Measurements from ENCODE around the gene AP1S1.
A peak's percentile ranks its signal among the peaks of the same experiment; 100 is the strongest.

Gene AP1S1

GRCh38 chr7:101160910-101161309 lies 6.6 kb downstream of the AP1S1 start:
- no peak overlapping the region for H3K4me3 ChIP-seq (ENCODE audit: low read depth, low read length)
- TF ChIP-seq, protein P1, sequence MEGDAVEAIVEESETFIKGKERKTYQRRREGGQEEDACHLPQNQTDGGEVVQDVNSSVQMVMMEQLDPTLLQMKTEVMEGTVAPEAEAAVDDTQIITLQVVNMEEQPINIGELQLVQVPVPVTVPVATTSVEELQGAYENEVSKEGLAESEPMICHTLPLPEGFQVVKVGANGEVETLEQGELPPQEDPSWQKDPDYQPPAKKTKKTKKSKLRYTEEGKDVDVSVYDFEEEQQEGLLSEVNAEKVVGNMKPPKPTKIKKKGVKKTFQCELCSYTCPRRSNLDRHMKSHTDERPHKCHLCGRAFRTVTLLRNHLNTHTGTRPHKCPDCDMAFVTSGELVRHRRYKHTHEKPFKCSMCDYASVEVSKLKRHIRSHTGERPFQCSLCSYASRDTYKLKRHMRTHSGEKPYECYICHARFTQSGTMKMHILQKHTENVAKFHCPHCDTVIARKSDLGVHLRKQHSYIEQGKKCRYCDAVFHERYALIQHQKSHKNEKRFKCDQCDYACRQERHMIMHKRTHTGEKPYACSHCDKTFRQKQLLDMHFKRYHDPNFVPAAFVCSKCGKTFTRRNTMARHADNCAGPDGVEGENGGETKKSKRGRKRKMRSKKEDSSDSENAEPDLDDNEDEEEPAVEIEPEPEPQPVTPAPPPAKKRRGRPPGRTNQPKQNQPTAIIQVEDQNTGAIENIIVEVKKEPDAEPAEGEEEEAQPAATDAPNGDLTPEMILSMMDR (IDR thresholded peaks at IDR 0.05; ENCODE audit: borderline replicate concordance, insufficient read depth, low read depth, low read length): no peak

GRCh38 chr7:101161692-101162471 lies 7.6 kb downstream of the AP1S1 start:
- H3K4me3 ChIP-seq (ENCODE audit: low read depth, low read length): no peak overlapping the region
- TF ChIP-seq, protein P1 (IDR thresholded peaks at IDR 0.05; ENCODE audit: borderline replicate concordance, insufficient read depth, low read depth, low read length): no peak

DNA sequence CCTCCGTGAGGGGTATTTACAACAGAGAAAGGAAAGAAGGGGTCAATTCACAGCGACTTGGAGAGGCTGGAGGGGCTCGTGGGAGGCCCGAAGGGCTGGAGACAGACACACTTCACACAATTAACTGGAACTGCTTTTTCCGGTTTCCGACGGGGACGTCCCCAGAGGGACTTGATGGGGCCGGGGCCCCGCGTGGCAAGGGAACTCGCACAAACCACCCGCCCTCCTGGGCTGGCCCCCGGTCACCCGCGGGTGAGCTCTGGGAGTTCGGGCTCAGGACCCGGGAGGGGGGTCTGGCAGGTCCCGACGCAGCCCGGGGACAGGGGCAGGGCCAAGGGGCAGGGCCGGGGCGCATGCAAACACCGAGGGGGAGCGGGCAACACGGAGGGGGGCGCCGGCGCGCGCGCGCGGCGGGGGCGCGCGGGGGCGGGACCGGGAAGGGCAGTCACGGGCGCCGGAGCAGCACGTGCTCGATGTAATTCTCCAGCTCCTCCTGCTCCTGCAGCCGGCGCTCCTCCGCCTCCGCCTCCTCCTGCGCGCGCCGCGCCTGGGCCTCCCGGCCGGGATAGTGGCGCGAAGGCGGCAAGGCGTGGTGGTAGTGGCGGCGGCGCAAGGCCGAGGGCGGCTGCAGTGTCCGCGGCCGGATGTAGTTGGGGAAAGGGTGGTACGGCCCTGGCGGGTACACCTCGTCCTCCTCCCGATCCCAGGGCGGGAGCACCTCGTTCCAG lies 8.4 kb downstream of the AP1S1 start:
- TF ChIP-seq, protein P1 (IDR thresholded peaks at IDR 0.05; ENCODE audit: borderline replicate concordance, insufficient read depth, low read depth, low read length): no peak

DNA sequence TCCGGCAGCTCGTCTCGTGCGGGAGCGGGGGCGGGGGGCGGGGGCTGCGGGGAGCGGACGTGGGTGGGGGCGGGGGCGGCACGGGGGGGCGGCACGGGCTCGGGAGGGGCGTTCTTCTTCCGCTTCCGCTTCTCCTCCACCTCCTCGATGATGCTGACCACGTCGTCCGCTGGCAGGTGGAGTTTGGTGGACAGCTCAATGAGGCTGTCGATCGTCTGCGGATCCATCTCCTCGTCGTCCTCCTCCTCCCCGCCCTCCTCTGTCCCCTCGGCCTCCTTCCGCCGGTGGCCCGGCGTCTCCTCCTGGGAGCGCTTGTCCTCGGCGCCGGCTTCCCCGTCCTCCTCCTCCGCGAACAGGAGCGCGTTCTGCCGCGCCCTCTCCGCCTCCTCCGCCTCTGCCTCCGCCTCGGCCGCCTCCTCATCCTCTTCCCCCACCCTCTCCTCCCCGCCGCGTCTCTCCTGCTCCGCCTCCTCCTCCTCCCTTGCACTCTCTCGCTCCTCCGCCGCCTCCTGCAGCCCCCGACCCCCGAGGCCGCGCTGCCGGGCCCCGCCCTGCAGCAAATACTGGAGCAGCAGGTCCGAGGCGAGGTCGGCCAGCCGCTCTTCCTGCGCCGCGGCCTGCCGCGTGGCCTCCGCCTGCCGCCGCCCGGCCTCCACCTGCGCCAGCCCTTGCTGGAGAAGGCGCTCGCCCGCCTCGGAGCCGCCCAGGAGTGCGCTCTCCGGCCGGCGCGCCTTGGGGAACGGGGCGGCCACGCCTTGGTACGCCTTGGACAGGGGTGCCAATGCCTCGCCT lies 9.2 kb downstream of the AP1S1 start:
- peak overlapping the region; percentile 50 for H3K4me3 ChIP-seq (ENCODE audit: low read depth, low read length)
- TF ChIP-seq, protein P1 (IDR thresholded peaks at IDR 0.05; ENCODE audit: borderline replicate concordance, insufficient read depth, low read depth, low read length): no peak

More for the DNA sequence above, 8.4 kb downstream of the AP1S1 start:
- peak overlapping the region; percentile 50 for H3K4me3 ChIP-seq (ENCODE audit: low read depth, low read length)

- H3K4me3 ChIP-seq (ENCODE audit: low read depth, low read length): no peak overlapping the region
- TF ChIP-seq, protein P1 (IDR thresholded peaks at IDR 0.05; ENCODE audit: borderline replicate concordance, insufficient read depth, low read depth, low read length): no peak
Observed at GRCh38 chr7:101164071-101164840, 10.0 kb downstream of the AP1S1 start.

DNA sequence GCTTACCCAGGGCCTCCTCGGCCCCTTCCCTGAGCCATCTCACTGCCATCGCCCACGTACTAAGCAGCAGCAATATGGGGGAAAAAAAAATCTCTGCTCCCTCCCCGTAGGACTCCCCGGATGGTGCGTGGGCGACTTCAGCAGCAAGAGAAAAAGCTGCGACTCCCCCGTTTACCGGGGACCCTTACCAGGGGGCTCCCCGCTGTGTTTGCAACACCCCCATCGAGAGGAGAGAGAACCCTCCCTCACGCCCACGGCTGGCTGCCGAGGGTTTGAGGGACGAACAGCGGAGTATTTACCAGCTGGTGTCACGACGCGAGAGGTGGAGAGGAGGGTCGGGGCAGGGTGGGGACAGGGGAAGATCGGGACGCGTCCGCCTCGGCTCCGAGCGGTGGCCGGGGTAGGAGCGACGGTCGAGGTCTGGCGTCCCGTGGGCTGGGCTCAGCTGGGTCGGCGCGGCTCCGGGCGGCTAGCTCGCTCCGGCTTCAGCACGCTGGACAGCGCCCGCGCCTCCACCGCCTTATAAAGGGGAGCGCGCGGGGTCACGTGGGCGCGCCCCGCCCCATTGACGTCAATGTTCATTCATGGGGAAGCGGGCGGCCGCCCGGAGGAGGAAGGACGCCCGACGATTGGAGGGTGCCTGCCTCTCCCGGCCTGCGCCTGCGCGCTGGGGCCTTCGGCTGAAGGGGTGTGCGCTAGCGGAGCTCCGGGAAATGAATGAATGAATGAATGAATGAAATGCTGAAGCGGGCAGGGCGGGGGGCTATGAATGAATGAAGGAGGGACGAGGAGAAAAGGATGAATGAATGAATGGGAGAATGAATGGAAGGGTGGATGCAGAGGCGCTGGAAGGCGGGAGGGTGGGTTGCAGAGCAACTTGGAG lies 11.0 kb downstream of the AP1S1 start, which contains the start of gene VGF:
Gene VGF, minus strand, starts transcription at position 495 of the 883 bp plus-strand sequence. CDS start 726 bp downstream, outside the sequence.
- TF ChIP-seq, protein P1 (IDR thresholded peaks at IDR 0.05; ENCODE audit: borderline replicate concordance, insufficient read depth, low read depth, low read length): no peak
- H3K4me3 ChIP-seq (ENCODE audit: low read depth, low read length): no peak within 1 kb of the TSS
